ENCODE data around the gene CD34.
"Not testable (repeated sequence)": the region's sequence is repeated elsewhere in the genome, so short reads cannot be mapped to it uniquely, and the experiment has no call there.

CD34 gene

GRCh38 chr1:207896547-207896946 is 14.4 kb downstream of the CD34 start:
- DNase-seq = no peak

DNA sequence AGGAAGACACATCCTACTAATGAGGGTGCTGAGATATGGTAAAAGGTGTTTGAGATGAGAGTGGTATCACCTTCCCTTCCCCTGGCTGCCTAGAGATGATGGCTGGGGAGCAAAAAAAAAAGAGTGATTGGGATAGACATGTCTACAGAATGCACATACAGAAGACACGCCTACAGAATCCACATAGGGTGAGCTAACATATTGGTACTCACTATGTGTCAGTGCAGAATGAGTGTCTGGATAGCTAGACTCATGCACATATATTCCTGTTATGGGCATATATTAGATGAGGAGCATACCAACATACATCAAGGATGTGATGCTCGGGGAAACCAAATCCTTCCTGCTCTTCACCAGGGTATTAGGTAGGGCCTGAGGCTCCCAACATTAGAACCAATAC is 16.2 kb downstream of the CD34 start:
- no peak for DNase-seq

DNA sequence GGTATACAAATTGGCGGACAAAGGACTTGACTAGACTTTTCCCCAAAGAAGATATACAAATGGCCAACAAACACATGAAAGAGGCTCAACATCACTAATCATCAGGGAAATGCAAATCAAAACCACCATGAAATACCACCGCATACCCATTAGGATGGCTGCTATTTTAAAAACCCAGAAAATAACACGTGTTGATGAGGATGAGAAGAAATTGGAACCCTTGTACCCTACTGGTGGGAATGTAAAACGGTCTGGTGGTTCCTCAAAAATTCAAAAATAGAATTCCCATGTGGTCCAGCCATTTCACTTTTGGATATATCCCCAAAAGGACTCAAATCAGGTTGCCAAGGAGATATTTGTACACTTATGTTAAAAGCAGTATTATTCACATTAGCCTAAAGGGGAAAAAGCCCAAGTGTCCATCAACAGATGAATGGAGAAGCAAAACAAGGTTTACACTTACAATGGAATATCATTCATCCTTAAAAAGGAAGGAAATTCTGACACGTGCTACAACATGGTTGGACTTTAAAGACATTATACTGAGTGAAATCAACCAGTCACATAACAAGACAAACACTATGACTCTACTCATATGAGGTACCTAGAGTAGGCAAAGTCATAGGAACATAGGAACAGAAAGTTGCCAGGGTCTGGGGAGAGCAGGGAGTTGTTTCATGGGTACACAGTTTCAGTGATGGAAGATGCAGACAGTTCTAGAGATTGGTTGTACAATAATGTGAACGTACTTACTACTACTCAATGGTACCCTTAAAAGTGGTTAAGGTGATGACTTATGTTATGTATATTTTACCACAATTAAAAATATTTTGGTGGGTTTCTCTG is 17.0 kb downstream of the CD34 start:
- no peak for DNase-seq

DNA sequence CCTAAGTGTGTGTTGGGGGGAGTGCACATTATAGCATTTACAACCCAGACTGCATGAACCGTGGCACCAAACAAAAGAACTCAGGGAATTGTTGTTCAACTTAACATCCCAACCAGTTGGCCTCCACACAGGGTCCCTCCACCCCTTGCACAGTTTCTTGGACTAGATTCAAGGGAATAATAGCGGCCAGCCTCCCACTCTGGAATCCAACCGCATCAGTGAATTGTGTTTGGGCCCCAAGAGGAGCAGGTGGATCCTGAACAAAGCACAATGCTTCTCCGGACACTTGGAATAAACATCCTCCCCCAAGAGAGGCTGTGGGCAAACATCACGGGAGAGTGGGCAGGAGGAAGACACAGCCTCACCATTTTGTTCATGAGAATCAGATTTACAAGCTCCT is 18.2 kb downstream of the CD34 start:
- no peak for DNase-seq

DNA sequence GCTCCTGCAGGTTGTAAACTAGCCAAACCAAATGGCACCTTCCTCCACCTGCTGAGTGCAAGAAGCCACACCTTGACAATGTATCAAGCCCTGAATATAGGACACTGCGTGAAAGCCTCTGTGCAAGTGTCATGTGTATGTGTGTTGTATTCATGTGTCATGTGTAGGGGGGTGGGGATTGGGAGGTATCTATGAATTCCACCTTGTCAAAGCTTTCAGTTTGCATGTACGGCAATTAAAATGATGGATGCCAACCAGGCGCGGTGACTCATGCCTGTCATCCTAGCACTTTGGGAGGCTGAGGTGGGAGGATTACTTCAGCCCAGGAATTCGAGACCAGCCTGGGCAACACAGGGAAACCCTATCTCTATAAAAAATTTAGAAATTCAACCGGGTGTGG is 19.8 kb downstream of the CD34 start:
- no peak for DNase-seq

GRCh38 chr1:207890136-207890738 is 20.7 kb downstream of the CD34 start:
- DNase-seq = no peak

DNA sequence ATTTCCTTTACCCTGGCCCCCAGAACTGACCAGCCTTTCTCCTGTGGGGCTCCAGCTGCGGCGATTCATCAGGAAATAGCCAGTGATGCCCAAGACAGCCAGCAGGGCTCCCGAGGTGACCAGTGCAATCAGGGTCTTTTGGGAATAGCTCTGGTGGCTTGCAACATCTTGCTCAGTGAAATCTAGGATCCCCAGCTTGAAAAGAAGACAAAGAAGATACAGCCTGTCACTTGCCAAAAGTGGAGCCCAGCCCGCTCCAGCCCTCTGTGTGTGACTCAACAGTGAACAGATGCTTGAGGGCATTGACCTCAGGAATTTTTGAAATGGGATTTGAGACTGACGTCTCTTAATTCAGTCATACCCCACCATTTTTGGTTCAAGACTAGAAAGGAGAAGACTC is 22.3 kb downstream of the CD34 start:
- DNase-seq = no peak

GRCh38 chr1:207887542-207888201 is 23.3 kb downstream of the CD34 start:
- DNase-seq = no peak

GRCh38 chr1:207886227-207886626 is 24.7 kb downstream of the CD34 start:
- no peak for DNase-seq

DNA sequence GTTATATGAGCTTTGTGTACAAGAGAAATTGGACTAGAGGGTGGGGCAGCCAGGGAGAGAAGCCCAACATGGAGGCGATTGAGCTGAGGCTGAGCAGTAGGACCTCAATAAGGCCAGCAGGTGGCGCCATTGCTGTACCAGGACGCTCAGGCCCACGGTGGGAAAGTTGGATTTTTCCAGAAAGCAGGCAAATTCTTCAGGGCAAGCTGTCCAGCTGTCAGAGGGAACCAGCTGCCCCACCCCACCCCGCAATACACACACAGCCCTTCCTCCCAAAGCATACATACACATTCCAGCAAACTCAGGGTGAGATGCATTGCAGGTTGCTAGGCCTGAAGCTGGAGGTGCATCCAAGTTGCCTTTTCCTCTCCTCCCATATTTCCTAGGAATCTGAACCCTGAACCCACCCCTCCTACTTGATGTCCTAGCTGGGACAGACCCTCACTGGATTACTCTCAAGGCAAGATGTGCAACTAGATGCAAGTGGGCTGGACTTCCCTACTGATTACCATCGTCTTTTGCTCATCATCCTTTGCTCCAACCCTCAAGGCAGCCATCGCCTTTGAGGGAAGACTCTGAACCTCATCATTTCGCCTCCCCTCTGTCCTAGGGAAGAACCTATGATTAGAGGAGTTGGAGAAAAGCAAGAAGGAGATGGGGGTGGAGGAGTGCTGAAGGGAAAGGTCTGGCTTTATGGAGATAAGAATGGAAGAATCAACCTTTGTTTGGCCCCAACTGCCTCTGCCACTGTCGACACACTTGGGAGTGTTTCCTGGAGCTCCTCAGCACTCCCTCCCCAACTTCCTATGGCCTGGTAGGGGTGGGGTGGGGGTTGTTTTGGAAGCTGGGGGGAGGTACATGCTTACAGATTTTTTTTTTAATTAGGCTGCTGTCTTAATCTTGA is 25.5 kb downstream of the CD34 start:
- peak; percentile 70 for DNase-seq

GRCh38 chr1:207884266-207885029 is 26.5 kb downstream of the CD34 start:
- no peak for DNase-seq

DNA sequence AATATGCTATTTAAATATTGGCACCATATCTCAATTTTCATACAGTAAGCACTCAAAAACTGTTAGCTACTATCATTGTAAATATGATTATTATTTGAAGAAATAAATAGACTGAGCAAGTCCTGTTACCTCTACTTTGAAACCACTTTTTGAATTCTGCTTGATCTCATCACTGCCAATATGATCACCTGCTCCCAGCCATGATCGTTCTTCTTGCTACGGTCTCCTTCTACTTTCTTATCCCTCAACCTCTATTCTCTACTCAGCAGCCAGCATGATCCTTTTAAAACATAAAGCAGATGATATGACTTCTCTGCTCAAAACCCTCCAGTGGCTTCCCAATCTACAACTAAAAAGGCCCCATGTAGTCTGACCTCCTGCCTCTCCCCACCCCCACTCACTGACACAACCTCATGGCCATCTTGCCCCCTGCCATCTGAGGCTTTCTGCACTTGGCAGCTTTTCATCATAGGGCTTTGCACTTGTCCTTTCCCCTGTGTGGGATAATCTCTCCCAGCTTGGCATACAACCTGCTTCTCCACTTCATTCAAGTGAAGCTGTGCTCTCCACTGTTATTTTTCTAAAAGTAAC is 27.2 kb downstream of the CD34 start:
- no peak for DNase-seq

DNA sequence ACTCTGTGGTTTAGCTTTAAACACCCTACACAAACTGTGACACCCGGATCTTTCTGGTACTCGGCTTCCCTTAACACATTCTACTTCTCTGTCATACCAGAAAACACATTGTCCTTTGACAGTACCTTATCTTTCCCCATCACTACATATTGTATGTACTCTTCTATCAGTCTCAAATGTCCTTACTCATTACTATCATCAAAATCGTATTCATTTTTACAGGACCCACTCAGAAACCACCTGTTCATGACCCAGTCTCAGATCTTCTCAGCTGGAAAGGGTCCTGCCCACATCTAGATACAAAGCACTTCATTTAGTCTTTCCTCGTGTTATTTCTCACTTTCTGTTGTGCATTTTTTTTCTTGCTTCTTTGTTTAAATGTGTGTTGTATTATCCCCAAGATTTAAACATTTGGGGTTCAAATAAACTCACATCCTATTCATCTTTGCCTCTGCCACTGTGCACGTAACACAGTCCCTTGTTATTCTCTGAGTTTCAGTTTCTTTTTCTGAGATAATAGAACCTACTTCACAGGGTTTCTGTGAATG is 27.7 kb downstream of the CD34 start:
- DNase-seq = no peak

- DNase-seq = no peak
Measured at GRCh38 chr1:207882692-207883091, 28.2 kb downstream of the CD34 start.

DNA sequence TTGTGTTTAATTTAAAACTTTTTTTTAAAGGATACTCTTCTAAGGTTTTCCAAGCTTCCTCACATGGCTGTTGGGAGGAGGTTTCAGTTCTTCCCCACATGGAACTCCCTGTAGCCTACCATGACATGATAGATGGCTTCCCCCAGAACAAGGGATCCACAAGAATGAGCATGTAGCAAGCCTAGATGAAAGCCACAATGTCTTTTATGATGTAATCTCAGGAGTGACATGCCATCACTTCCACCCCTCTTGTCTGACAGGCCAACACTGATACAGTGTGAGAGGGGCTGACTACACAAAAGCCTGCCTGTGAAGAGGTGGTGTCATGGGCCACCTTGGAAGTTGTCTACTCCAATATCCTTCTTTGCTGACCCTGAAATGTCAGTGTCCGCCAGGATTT is 32.0 kb downstream of the CD34 start:
- DNase-seq = no peak

- not testable (repeated sequence) for DNase-seq
Measured at GRCh38 chr1:207877914-207878313, 33.0 kb downstream of the CD34 start.

DNA sequence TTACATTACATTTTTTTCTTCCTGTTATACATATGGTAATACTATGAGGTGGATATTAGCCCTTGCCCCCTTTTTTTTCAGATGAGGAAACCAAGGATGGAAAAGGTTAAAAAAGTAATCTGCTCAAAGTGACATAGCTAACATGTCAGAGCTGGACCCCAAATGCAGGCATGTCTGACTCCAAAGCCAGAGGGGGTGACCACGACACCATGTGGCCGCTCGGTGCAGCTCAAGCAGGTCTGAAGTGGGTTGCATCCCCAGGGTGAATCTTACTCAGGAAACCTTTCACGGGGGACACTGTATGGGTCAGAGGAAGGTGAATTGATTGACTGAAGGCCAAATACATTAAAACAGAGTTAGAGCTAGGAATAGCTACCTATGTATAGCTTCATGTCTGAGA is 34.8 kb downstream of the CD34 start:
- DNase-seq = no peak

DNA sequence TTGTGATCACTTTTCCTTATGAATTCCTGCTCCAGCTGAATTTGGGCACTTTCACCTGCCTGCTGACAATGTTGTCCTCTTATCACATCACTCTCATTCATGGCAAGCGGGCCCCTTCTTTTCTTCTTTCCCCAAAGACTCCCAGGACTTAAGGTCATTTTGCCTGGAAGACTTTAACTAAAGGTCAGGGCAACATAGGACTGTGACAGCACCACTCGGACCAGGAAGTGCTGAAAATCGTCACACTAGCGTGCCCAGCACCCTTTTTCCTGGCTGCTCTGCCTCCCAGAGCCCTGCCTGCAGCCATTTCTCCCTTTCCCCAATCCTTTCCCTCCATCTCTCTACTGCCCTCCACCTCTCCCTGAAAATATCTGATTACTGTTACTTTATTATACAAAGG is 35.4 kb downstream of the CD34 start:
- DNase-seq = no peak

GRCh38 chr1:207873055-207873890 is 37.7 kb downstream of the CD34 start:
- no peak for DNase-seq

GRCh38 chr1:207872621-207873020 is 38.3 kb downstream of the CD34 start:
- no peak for DNase-seq
